H9 (cell line): ENCODE measurements around the gene RCN1. TPM values are rescaled to one million over a fixed set of nuclear protein-coding genes. Genes with fewer than 3 reads are reported as not detected.

Experiments used
- DNase-seq: peaks from one replicate; pipeline ENCODE4 v3.0.0-alpha.2; 2017
- H2AFZ ChIP-seq: one replicate; pipeline ENCODE4 v1.6.1; 2013; ENCODE audit warnings: mild to moderate bottlenecking, low read length, control low read depth, moderate library complexity
- H2AK5ac ChIP-seq: 2 replicates; pipeline ENCODE4 v1.6.1; 2013; ENCODE audit warnings: low read length, control low read depth, mixed read lengths; ENCODE audit not compliant: insufficient read length
- H2BK120ac ChIP-seq: one replicate; pipeline ENCODE4 v1.6.1; 2013; ENCODE audit warnings: low read depth, mild to moderate bottlenecking, low read length, control low read depth, inconsistent platforms; ENCODE audit not compliant: poor library complexity, severe bottlenecking
- H2BK12ac ChIP-seq: 2 replicates; pipeline ENCODE4 v1.6.1; 2013; ENCODE audit warnings: low read length, control low read depth, mixed read lengths, low read depth; ENCODE audit not compliant: insufficient read length
- H2BK15ac ChIP-seq: 2 replicates; pipeline ENCODE4 v1.6.1; 2013; ENCODE audit warnings: low read depth, low read length, control low read depth
- H2BK20ac ChIP-seq: one replicate; pipeline ENCODE4 v1.6.1; 2013; ENCODE audit warnings: low read depth, mild to moderate bottlenecking, low read length, control low read depth, inconsistent platforms; ENCODE audit not compliant: poor library complexity, severe bottlenecking
- H2BK5ac ChIP-seq: 2 replicates; pipeline ENCODE4 v1.6.1; 2013; ENCODE audit warnings: low read length, control low read depth, mixed read lengths; ENCODE audit not compliant: insufficient read length
- H3K14ac ChIP-seq: 2 replicates; pipeline ENCODE4 v1.6.1; 2013; ENCODE audit warnings: low read length, control low read depth; ENCODE audit not compliant: insufficient read depth
- H3K18ac ChIP-seq: 2 replicates; pipeline ENCODE4 v1.6.1; 2013; ENCODE audit warnings: low read depth, mild to moderate bottlenecking, mixed read lengths, low read length, control low read depth; ENCODE audit not compliant: insufficient read length
- H3K23ac ChIP-seq: 2 replicates; pipeline ENCODE4 v1.6.1; 2013; ENCODE audit warnings: low read length, control low read depth, mixed read lengths, low read depth; ENCODE audit not compliant: insufficient read length
- H3K23me2 ChIP-seq: 2 replicates; pipeline ENCODE4 v1.6.1; 2013; ENCODE audit warnings: low read depth, mild to moderate bottlenecking, mixed read lengths, low read length, control low read depth; ENCODE audit not compliant: insufficient read length, poor library complexity, severe bottlenecking
- H3K27ac ChIP-seq: 2 replicates; pipeline ENCODE4 v1.5.1; 2013; ENCODE audit warnings: low read length, control low read depth, mixed read lengths, low read depth; ENCODE audit not compliant: insufficient read length
- H3K27me3 ChIP-seq: 2 replicates; pipeline ENCODE4 v1.6.1; 2013; ENCODE audit warnings: low read length, control low read depth, inconsistent platforms; ENCODE audit not compliant: insufficient read depth
- H3K4ac ChIP-seq: 2 replicates; pipeline ENCODE4 v1.6.1; 2013; ENCODE audit warnings: low read depth, mild to moderate bottlenecking, control low read depth, inconsistent platforms, low read length, moderate library complexity
- H3K4me1 ChIP-seq: 2 replicates; pipeline ENCODE4 v1.6.1; 2013; ENCODE audit warnings: low read length, control low read depth, inconsistent platforms; ENCODE audit not compliant: insufficient read depth
- H3K4me2 ChIP-seq: 2 replicates; pipeline ENCODE4 v1.6.1; 2013; ENCODE audit warnings: low read length, control low read depth, mixed read lengths; ENCODE audit not compliant: insufficient read length, insufficient read depth
- H3K56ac ChIP-seq: 2 replicates; pipeline ENCODE4 v1.6.1; 2013; ENCODE audit warnings: low read depth, mild to moderate bottlenecking, mixed read lengths, low read length, control low read depth; ENCODE audit not compliant: insufficient read length
- H3K79me1 ChIP-seq: 2 replicates; pipeline ENCODE4 v1.6.1; 2013; ENCODE audit warnings: low read depth, mild to moderate bottlenecking, moderate library complexity, low read length, control low read depth, inconsistent platforms; ENCODE audit not compliant: insufficient read depth, poor library complexity, severe bottlenecking
- H3K79me2 ChIP-seq: 2 replicates; pipeline ENCODE4 v1.6.1; 2013; ENCODE audit warnings: low read length, control low read depth, inconsistent platforms; ENCODE audit not compliant: insufficient read depth
- H3K9ac ChIP-seq: 2 replicates; pipeline ENCODE4 v1.6.1; 2013; ENCODE audit warnings: low read length, control low read depth, mixed read lengths; ENCODE audit not compliant: insufficient read length; ENCODE audit errors: extremely low read depth
- H3K9me3 ChIP-seq: one replicate; pipeline ENCODE4 v1.6.1; 2013; ENCODE audit warnings: low read depth, low read length, inconsistent platforms; ENCODE audit not compliant: control insufficient read depth
- H3T11ph ChIP-seq: one replicate; pipeline ENCODE4 v1.6.1; 2013; ENCODE audit warnings: mild to moderate bottlenecking, low read length, control low read depth, inconsistent platforms
- H4K20me1 ChIP-seq: one replicate; pipeline ENCODE4 v1.6.1; 2013; ENCODE audit not compliant: control insufficient read depth, insufficient read length, insufficient read depth
- H4K5ac ChIP-seq: 2 replicates; pipeline ENCODE4 v1.6.1; 2013; ENCODE audit warnings: low read depth, mild to moderate bottlenecking, mixed read lengths, low read length, control low read depth; ENCODE audit not compliant: insufficient read length
- H4K8ac ChIP-seq: replicated peaks from 2 replicates; pipeline ENCODE4 v1.6.1; 2013; ENCODE audit warnings: low read length, control low read depth, mixed read lengths, low read depth; ENCODE audit not compliant: insufficient read length
- H4K91ac ChIP-seq: 2 replicates; pipeline ENCODE4 v1.6.1; 2013; ENCODE audit warnings: low read depth, mild to moderate bottlenecking, moderate library complexity, mixed read lengths, low read length, control low read depth; ENCODE audit not compliant: insufficient read length
- H3K27ac Mint-ChIP-seq, 3 experiments: 2 replicates in 2 of 3; 3 replicates in 1 of 3; pipeline ENCODE4 v1.8.0; 2020 to 2021; ENCODE audit warnings: mixed read lengths in 3 of 3, mild to moderate bottlenecking in 1 of 3, moderate library complexity in 1 of 3
- H3K27me3 Mint-ChIP-seq: 2 replicates; pipeline ENCODE4 v1.8.0; 2021; ENCODE audit warnings: low read depth, mild to moderate bottlenecking, moderate library complexity, mixed read lengths
- H3K36me3 Mint-ChIP-seq, 3 experiments: 2 replicates in 2 of 3; 3 replicates in 1 of 3; pipeline ENCODE4 v1.8.0; 2020 to 2021; ENCODE audit warnings: low read depth in 3 of 3, mixed read lengths in 3 of 3; ENCODE audit not compliant: insufficient read depth in 1 of 3
- H3K4me1 Mint-ChIP-seq, 2 experiments: 2 replicates each; pipeline ENCODE4 v1.8.0; 2020; ENCODE audit warnings: mixed read lengths in 2 of 2
- H3K4me3 Mint-ChIP-seq, 2 experiments: 2 replicates in 1 of 2; 3 replicates in 1 of 2; pipeline ENCODE4 v1.8.0; 2020 to 2021; ENCODE audit warnings: mild to moderate bottlenecking in 2 of 2, mixed read lengths in 2 of 2, moderate library complexity in 1 of 2
- H3K9me3 Mint-ChIP-seq, 2 experiments: 2 replicates in 1 of 2; 3 replicates in 1 of 2; pipeline ENCODE4 v1.8.0; 2020; ENCODE audit warnings: mild to moderate bottlenecking in 2 of 2, mixed read lengths in 2 of 2, moderate library complexity in 1 of 2
- CTCF ChIP-seq: fragments of 200-600 bp; sonication (generic); conservative IDR thresholded peaks from 3 replicates; pipeline ENCODE4 v1.8.0; 2021; ENCODE audit warnings: antibody characterized with exemption, mild to moderate bottlenecking
- WGBS: extraction: QIAGEN DNeasy Blood & Tissue Kit; methylation state at CpG from one replicate; pipeline ENCODE4 v1.1.7; 2013; ENCODE audit warnings: missing lambda C conversion rate, low lambda C conversion rate, mixed read lengths; ENCODE audit not compliant: insufficient read length; ENCODE audit errors: extremely low coverage; 5-methylcytosine and 5-hydroxymethylcytosine counted together
- total RNA-seq: library from RNA; stranded (reverse); gene quantifications from 2 replicates; pipeline ENCODE4 v1.2.1, GENCODE V29; 2021

The RCN1 gene
- total RNA-seq, 1 experiment from 2014 or later: 109 TPM

GRCh38 chr11:32143378-32143777 lies 52.5 kb downstream of the RCN1 start:
- Histone ChIP-seq H2BK120ac (no peak overlapping the region), H3K4me2 (no peak overlapping the region), H4K91ac (no peak overlapping the region), H4K8ac (no peak overlapping the region), H3K9ac (no peak overlapping the region), H2BK15ac (no peak overlapping the region), H4K5ac (no peak overlapping the region), H3K14ac (no peak overlapping the region), H3K27me3 (no peaks in the 10 kb centered on the region), H3K23ac (no peak overlapping the region), H3K9me3 (no peaks in the 10 kb centered on the region), H3K23me2 (no peaks in the 10 kb centered on the region), H3K4ac (no peak overlapping the region), H3K79me1 (no peaks in the 10 kb centered on the region), H3K79me2 (no peaks in the 10 kb centered on the region; the same call in 1 of the 2 replicates), H2AFZ (no peak overlapping the region), H2BK5ac (no peak overlapping the region), H3T11ph (no peak overlapping the region), H3K4me1 (no peaks in the 10 kb centered on the region), H3K27ac (no peak overlapping the region), H3K56ac (no peak overlapping the region), H4K20me1 (no peaks in the 10 kb centered on the region), H3K18ac (no peak overlapping the region), H2AK5ac (no peak overlapping the region), H2BK12ac (no peak overlapping the region), H2BK20ac (no peak overlapping the region)
- no peak overlapping the region for H3K4me3 Mint-ChIP-seq
- peaks cover 3 to 9% of the 10 kb centered on the region in 2 experiments; a peak in 2 of 5 replicates for H3K9me3 Mint-ChIP-seq
- no peak for TF ChIP-seq CTCF
- no peaks in the 10 kb centered on the region for H3K36me3 Mint-ChIP-seq
- no CpG with 5 or more reads among the region's 8 CpGs for WGBS
- H3K4me1 Mint-ChIP-seq: no peaks in the 10 kb centered on the region
- peaks cover 2% of the 10 kb centered on the region for H3K27me3 Mint-ChIP-seq
- DNase-seq: no peak
- H3K27ac Mint-ChIP-seq: no peak overlapping the region; a peak in 2 of 7 replicates
